GM19463 (cell line): ENCODE measurements around the gene TTF2.
"Not testable (repeated sequence)": the region's sequence is repeated elsewhere in the genome, so short reads cannot be mapped to it uniquely, and the experiment has no call there.

Source experiments
- ATAC-seq: cut with Tn5 transposase; IDR thresholded peaks from one replicate; pipeline ENCODE4 v1.9.1; 2021; ENCODE audit warnings: mild to moderate bottlenecking, moderate library complexity; ENCODE audit not compliant: unreplicated experiment

Gene TTF2

DNA sequence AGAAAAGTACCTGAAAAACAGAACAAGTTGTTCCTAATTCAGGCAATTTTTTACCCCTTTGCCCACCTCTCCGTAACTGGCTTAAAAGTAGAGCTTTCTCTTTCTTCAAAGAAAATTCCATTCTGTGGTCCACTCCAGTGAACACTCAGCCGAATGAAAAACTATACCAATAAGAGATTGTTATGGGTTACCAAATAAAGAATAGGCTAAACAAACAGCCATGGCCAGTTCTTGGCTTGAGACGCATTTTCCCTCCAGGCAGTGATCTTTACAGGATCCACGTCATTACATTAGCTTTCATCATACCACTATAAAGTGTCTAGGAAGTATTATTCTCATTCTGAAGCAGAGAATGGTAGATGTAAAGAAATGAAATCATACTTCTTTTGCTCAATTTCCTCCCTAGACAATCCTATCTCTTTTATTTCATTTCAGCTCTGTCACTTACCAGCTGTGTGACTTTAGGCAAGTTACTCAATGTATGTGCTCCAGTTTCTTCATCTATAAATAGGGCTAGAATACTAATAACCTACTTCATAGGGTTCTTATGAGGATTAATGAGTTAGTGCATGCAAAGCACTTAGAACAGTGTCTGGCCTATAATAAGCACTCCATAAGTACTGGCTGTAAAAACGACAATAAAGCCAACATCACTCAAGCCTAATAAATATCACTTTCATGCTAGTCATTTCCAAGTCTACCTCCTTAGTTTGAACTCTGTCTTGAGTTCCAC lies 87.9 kb downstream of the TTF2 start:
- ATAC-seq, result no peak

DNA sequence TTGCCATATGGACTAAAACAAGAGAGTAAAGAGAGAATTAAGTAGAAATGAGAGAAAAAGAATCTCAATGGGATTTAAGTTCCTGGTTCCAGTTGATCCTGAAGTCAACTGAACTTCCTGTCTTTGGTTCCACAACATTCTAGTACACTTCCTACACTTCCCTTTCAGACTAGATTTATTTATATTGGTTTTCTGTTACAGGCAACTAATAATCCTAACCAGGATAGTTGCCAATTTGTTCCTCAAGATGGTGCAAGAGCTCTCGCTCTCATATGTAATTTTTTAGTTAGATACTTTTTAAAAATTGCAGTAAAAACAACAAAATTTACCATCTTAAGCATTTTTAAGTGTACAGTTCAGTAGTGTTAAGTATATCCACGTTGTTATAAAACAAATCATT lies 90.2 kb downstream of the TTF2 start:
- no peak for ATAC-seq

GRCh38 chr1:117151305-117151704 lies 91.2 kb downstream of the TTF2 start:
- not testable (repeated sequence) for ATAC-seq
